ENCODE results near the gene ADCY6. TPM values are rescaled to one million over a fixed set of nuclear protein-coding genes. Genes with fewer than 3 reads are reported as not detected.

The ADCY6 gene
- total and polyA plus RNA-seq, 12 donors = 20.8 to 55.3 (median 31.0) TPM

DNA sequence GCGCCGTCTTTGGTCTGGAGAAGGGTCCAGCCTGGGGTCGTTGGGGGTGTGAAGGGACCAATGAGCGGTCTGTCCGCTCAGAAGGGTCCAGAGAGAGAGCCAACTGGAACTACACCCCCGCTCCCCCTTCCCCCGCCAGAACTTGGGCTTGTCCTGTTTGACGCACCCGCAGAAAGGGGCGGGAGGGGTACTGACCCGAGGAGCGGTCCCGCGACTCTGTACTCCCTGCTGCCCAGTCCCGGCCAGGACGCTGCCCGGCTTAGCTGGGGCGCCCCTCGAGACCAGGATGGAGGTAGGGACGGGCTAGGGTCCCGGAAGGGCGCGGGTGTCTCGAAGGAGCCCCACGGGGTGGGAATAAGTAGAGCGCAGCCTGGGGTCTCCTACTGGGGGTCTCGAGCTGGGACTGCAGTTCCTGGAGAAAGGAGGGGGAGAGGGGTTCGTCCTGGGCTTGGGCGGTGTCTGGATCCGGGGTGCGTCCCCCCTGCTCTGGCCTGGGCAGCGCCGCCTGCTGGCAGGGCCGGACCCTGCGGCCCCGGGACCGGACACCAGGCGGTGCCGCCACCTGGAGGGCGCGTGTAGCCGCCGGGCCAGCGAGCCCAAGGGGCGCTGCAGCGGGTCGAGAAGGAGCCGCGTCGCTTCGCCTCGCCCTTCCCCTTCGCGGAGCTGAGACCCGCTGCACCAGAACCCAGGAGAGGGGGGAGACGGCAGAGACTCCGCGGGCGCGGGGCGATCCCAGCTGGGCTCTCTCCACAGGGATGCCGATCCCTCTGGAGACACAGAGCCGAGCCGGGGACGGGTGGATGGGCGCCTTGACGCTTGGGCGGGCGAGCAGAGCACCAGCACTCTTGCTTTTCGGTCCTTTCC is 25.6 kb upstream of the ADCY6 start:
- Histone ChIP-seq H3K27me3 (no peaks in the 10 kb centered on the region), H3K36me3 (replicated peaks in 1 of 2) (no peaks in the 10 kb centered on the region), H3K9me3 (replicated peaks in 1 of 3) (no peaks in the 10 kb centered on the region), H3K4me3 (peak overlapping the region; percentile 74 to 88 (median 78)), H3K4me1 (replicated peaks in 1 of 2) (peaks cover 25 to 32% of the 10 kb centered on the region in 2 donors), H3K27ac (peak overlapping the region; percentile 9 to 90 (median 77))
- intact Hi-C loops (cut with DNase I) = no loop called here
- peak; percentile 71 to 85 (median 82) for DNase-seq
- 1 to 5% (median 2%) methylated on average over 14 to 70 of the region's 70 CpGs for WGBS, 4 donors
- TF ChIP-seq POLR2A (IDR thresholded peaks at IDR 0.05) = peak in 1 of 2 donors; percentile 9
- TF ChIP-seq, protein P1, sequence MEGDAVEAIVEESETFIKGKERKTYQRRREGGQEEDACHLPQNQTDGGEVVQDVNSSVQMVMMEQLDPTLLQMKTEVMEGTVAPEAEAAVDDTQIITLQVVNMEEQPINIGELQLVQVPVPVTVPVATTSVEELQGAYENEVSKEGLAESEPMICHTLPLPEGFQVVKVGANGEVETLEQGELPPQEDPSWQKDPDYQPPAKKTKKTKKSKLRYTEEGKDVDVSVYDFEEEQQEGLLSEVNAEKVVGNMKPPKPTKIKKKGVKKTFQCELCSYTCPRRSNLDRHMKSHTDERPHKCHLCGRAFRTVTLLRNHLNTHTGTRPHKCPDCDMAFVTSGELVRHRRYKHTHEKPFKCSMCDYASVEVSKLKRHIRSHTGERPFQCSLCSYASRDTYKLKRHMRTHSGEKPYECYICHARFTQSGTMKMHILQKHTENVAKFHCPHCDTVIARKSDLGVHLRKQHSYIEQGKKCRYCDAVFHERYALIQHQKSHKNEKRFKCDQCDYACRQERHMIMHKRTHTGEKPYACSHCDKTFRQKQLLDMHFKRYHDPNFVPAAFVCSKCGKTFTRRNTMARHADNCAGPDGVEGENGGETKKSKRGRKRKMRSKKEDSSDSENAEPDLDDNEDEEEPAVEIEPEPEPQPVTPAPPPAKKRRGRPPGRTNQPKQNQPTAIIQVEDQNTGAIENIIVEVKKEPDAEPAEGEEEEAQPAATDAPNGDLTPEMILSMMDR (IDR thresholded peaks at IDR 0.05) = peak; percentile 79 to 98 (median 92)

DNA sequence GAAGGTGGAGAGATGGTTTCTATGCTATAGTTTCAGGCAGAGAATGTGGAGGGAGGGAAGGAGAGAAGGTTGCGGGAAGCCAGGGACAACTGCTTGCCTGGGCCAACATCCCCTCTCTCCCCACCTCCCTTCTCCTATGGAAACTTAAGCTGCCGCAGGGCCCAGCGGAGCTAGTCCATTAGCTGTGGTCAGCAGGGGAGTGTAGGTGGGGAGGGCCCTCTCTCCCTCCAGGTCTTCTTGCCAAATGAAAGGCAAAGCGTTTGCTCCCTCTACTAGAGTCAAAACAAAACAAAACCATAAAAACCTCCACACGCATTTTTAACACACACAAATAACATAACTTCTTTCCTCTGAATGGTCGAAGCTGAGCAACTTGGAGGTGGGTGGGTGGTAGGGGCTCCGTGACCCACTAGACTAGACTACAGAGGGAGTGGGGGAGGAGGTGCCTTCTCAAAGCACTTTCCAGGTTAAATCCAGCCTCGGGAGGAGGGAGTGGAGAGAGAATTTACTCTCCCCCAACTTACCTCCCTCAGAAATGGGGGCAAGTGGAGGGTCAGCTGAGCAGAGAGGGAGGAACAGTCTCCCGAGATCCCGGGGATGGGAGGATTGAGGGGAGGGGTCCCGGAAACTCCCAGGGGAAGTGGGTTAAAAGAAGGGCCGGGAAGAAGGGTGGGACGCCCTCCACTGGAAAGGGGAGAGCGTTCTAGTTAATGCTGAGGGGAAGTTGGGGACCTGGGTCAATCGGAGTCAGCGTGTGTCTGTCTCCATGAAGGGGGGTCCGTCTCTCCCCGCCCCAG is 24.8 kb upstream of the ADCY6 start:
- Histone ChIP-seq H3K27me3 (no peaks in the 10 kb centered on the region), H3K36me3 (replicated peaks in 1 of 2) (no peaks in the 10 kb centered on the region), H3K4me1 (replicated peaks in 1 of 2) (peaks cover 22 to 32% of the 10 kb centered on the region in 2 donors), H3K9me3 (replicated peaks in 1 of 3) (no peaks in the 10 kb centered on the region), H3K4me3 (peak overlapping the region in 1 of 4 donors; percentile 79), H3K27ac (peak overlapping the region in 1 of 5 donors; percentile 90)
- intact Hi-C loops (cut with DNase I) = no loop called here
- WGBS, 4 donors = 37 to 50% (median 40%) methylated on average over 18 of the region's 18 CpGs
- TF ChIP-seq POLR2A (IDR thresholded peaks at IDR 0.05) = no peak
- TF ChIP-seq, protein P1 (IDR thresholded peaks at IDR 0.05) = no peak
- DNase-seq = no peak

- H3K4me1 ChIP-seq (replicated peaks in 1 of 2) = peaks cover 15 to 25% of the 10 kb centered on the region in 2 donors
- DNase-seq = no peak
- no peaks in the 10 kb centered on the region for H3K9me3 ChIP-seq (replicated peaks in 1 of 3)
- no peaks in the 10 kb centered on the region for H3K27me3 ChIP-seq
- 40 to 81% (median 68%) methylated on average over 1 to 2 of the region's 2 CpGs for WGBS, 4 donors
- H3K27ac ChIP-seq = peak overlapping the region in 1 of 5 donors; percentile 5
- TF ChIP-seq POLR2A (IDR thresholded peaks at IDR 0.05) = no peak
- TF ChIP-seq, protein P1 (IDR thresholded peaks at IDR 0.05) = no peak
- H3K4me3 ChIP-seq = no peak overlapping the region
- intact Hi-C loops (cut with DNase I) = no loop called here
- H3K36me3 ChIP-seq (replicated peaks in 1 of 2) = no peaks in the 10 kb centered on the region
These were observed 23.5 kb upstream of the ADCY6 start for GRCh38 chr12:48812389-48812788.

- WGBS, 4 donors = 74 to 83% (median 79%) methylated on average over 5 of the region's 5 CpGs
- H3K4me1 ChIP-seq (replicated peaks in 1 of 2) = peaks cover 15 to 25% of the 10 kb centered on the region in 2 donors
- DNase-seq = no peak
- intact Hi-C loops (cut with DNase I) = no loop called here
- no peaks in the 10 kb centered on the region for H3K9me3 ChIP-seq (replicated peaks in 1 of 3)
- TF ChIP-seq, protein P1 (IDR thresholded peaks at IDR 0.05) = no peak
- no peak for TF ChIP-seq POLR2A (IDR thresholded peaks at IDR 0.05)
- no peak overlapping the region for H3K4me3 ChIP-seq
- no peaks in the 10 kb centered on the region for H3K27me3 ChIP-seq
- peak overlapping the region in 1 of 5 donors; percentile 47 for H3K27ac ChIP-seq
- H3K36me3 ChIP-seq (replicated peaks in 1 of 2) = no peaks in the 10 kb centered on the region
These were observed 22.7 kb upstream of the ADCY6 start for GRCh38 chr12:48811437-48812090.

Data from adrenal gland (tissue), 12 donors.